ENCODE results near the gene DMAP1.
"Not testable (repeated sequence)": the region's sequence is repeated elsewhere in the genome, so short reads cannot be mapped to it uniquely, and the experiment has no call there.

DMAP1 gene, protein sequence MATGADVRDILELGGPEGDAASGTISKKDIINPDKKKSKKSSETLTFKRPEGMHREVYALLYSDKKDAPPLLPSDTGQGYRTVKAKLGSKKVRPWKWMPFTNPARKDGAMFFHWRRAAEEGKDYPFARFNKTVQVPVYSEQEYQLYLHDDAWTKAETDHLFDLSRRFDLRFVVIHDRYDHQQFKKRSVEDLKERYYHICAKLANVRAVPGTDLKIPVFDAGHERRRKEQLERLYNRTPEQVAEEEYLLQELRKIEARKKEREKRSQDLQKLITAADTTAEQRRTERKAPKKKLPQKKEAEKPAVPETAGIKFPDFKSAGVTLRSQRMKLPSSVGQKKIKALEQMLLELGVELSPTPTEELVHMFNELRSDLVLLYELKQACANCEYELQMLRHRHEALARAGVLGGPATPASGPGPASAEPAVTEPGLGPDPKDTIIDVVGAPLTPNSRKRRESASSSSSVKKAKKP

DNA sequence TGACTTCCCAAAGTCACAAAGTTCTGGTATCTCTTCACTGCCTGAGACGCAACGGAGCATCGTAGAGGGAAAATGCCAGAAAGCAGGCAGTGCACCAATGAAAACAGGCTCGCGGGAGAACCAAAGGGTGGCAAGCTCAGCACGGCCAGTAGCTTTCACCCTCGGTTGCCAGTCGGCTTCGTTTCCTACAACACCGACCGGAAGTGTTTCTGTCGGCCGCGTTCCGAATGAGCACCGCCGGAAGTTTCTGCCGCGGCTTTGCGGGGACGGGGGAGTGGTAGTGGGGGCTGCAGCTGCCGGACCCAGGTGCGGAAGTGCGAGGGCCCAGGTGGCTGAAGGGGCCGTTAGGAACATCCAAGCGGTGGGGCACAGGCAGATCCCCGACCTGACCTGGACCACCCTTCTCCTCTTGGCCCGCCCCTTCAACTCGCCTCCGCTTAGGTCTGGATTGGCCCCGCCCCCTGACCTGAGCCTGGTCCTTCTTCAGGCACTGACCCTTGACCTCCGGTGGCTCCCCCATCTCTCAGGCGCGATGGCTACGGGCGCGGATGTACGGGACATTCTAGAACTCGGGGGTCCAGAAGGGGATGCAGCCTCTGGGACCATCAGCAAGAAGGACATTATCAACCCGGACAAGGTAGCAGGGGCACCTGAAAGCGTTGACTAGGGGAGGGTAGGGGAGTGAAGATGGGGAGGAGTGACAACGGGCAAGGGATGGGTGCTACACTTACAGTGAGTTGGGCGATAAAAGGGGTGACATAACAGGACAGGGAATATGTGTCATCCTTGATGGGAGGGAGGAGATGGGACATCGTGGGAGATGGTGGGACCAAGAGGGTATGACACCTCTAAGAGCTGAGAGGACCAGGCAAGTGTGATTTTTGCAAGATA, at the start of gene DMAP1:
Gene DMAP1, plus strand, starts transcription at position 250 of the 891 bp plus-strand sequence. Its CDS starts 283 bp downstream, at position 533.
- peak; percentile 71 to 73 (median 73) for DNase-seq (ENCODE audit: low read depth in 3 of 3)

DNA sequence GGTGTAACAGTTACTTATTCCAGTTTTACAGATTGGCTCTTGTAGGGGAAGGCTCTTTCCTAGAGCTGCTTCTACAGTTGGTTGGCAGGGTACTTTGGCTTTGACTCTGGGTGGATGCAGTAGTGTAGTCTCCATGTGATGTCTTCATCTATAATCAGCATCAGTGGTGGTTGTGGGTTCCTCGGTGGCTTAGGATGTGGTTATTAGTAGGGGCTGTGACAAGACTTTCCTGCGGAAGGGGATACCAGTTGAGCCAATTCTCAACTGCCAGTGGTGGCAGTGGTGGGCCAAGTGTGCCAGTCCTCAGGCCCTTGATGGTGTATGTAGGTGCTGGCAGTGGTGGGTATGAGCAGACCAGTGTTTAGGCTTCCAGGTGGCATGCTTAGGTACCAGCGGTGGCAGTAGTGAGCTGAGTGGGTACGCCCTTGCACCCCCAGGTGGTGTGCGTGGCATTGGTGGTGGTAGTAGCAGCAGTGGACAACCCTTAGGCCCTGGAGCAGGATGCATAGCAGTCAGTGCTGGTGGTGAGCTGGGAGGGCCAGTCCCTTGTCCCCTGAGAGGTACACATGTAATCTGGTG, 44.7 kb upstream of the DMAP1 start:
- no peak for DNase-seq (ENCODE audit: low read depth in 3 of 3)

DNA sequence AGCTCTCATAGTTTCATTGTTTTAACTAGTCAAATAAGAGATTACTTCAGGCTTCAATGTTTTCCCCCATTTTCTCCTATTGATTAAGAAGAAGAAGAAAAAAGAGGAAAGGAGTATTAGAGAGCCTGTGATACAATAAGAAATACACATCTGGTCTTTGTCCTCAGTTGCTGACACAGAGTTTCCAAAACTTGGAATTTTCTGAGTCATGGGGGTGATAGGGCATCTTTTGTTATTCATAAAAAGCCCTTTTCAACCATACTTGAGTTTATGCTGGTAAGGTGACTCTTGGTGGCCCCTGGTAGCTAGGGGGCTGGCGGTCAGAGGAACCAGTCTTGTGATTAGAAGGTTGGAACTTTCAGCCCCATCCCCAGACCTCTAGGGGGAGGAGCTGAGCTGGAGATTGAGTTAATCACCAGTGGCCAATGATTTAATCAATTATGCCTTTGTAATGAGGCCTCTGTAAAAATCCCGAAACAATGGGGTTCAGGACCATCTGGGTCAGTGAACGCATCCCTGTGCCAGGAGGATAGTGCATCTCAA, 42.9 kb upstream of the DMAP1 start:
- no peak for DNase-seq (ENCODE audit: low read depth in 3 of 3)

DNA sequence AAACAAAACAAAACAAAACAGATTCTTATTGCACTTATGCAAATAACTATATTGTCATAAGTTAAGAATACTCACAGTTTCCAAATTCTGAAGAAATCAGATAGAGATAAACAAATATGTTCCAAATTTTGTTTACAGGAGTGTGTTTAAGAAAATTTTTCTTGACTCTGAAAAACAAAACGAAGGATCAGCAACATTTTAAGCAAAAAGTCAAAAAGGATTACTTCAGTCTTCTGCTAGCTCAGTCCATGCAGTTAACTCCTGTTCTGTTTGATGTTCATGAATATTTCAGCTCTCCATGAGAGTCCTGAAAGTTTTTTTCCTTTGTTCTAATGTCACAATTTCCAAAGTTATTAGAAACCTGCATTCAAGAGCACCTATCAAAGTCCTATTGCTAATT, 38.6 kb upstream of the DMAP1 start:
- DNase-seq (ENCODE audit: low read depth in 3 of 3): no peak

DNA sequence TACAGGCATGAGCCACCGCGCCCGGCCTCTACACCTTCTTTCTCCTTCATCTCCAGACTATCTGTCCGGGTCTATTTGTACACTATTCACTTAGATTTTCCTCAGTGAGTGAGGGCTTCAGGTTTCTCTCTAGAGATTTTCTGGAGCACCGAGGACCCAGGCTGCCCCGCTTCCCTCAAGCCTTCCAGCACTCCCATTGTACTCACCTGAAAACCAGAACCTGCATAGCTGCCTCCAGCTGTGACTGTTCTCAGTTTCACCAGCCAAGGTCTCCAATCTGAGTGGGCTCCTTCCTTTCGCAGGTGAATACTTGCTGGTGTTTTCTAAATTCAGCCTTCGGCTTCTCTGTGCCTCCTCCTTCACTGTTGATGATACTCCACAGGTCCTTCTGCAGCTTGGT, 12.9 kb upstream of the DMAP1 start:
- DNase-seq (ENCODE audit: low read depth in 3 of 3): no peak

DNA sequence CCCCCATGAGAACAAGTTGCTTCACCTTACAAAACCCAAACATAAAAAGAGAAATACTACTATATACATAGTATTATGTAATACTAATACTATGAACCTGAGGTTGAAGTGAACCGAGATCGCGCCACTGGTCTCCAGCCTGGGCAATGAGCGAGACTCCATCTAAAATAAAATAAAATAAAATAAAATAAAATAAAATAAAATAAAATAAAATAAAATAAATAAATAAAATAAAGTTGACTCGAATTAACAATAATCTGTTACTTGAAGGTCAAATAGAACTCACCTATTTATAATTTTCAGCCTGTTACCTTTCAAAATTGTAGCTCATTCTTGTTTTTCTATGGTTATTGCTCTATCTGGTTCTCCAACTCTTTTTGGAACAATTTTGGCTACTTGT, 6.7 kb upstream of the DMAP1 start:
- DNase-seq (ENCODE audit: low read depth in 3 of 3): not testable (repeated sequence)

DNA sequence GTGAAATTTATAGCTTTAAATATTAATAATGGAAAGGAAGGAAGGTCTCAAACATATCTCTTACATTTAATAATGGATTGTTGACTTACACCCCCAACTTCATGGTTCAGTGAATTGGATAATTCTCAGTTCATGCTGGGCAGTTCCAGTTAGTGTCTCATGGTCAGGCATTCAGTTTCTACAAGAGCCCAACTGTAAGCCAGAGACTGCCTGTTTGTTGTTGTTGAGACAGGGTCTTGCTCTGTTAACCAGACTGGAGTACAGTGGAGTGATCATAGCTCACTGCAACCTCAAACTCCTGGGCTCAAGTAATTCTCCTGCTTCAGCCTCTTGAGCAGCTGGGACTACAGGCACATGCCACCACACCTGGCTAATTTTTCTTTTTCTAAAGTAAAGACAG, 5.0 kb upstream of the DMAP1 start:
- no peak for DNase-seq (ENCODE audit: low read depth in 3 of 3)

DNA sequence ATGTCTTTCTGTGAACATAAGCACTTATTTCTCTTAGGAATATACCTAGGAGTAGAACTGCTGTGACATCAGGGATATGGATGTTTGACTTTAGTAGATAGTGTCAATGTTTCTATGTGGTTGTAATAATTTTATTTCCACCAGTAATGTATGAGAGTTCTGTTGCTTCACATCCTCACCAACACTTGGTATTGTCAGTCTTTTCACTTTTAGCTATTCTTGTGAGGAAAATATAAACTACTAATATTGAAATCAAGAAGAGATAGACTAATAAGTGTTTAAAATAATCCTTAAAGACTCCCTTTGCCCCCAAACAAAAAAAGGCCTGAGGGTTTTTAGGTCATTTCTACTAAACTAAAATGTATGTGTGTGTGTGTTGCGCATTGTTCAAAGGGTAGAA, 2.7 kb upstream of the DMAP1 start:
- no peak for DNase-seq (ENCODE audit: low read depth in 3 of 3)

DNA sequence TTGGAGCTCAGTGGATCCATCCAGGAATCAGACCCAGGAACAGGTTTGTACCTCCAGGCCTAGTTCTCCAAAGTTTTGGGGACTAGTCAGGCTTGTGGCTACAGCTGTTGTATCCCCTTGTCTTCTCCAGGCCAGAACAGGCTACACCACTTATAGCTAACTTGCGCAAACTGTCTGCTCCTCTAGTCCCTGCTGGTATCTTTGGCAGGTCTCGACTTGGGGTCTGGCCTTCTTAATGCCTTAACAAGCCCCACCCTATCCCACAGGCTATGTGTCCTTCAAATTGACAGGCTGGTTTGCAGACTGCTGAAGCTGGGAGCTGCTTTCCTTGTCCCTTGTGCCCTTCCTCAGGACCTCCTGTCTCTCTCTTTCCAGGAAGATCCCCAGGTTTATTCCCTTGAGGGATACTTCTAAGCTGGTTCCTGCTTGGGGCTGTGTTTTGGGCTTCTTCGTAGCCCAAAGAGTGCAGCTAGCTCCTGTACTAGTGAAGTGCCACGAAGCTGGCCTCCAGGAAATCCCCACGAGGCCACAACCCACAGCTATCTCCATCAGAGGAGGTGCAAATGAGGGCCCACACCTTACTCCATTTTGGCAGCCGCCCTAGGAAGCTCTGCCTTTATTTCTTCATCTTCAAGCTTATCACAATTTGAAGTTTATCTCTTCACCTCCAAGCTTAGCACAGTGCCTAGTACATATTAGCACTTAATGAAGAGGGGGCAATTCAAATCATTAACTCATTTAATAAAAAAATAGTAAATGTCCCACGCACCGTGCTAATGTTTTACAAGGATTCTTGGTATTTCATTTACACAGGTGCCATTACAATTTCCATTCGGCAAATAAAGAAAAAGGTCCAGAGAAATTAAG, 683 bp upstream of the DMAP1 start:
- DNase-seq (ENCODE audit: low read depth in 3 of 3): peak in 1 of 3 experiments; percentile 10

DNA sequence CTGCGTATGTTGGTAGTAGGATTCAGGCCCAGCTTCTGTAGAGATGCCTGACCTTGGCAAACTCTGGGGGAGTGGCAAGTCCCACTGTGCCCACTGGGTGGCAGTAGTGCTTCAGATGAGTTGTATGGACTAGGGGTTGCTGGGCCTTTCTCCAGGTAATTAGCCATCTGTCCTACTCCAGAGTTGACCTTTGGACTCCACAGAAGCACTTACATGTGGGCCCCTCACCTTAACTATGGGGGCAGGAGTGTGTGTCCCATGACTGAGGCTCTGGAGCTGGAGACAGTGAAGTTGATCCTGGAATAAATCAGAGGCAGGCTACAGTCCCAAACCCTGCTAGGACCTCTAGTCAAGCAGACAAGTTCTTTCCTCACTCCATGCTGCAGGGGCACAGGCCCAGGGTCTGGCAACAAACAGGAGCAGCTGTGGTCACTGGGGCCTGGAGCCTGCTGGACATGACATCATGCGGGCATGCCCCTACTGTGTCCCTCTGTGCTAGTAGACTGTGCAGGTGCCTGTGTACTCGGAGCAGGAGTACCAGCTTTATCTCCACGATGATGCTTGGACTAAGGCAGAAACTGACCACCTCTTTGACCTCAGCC, 4.6 kb downstream of the DMAP1 start:
- peak; percentile 41 to 58 (median 56) for DNase-seq (ENCODE audit: low read depth in 3 of 3)

DNA sequence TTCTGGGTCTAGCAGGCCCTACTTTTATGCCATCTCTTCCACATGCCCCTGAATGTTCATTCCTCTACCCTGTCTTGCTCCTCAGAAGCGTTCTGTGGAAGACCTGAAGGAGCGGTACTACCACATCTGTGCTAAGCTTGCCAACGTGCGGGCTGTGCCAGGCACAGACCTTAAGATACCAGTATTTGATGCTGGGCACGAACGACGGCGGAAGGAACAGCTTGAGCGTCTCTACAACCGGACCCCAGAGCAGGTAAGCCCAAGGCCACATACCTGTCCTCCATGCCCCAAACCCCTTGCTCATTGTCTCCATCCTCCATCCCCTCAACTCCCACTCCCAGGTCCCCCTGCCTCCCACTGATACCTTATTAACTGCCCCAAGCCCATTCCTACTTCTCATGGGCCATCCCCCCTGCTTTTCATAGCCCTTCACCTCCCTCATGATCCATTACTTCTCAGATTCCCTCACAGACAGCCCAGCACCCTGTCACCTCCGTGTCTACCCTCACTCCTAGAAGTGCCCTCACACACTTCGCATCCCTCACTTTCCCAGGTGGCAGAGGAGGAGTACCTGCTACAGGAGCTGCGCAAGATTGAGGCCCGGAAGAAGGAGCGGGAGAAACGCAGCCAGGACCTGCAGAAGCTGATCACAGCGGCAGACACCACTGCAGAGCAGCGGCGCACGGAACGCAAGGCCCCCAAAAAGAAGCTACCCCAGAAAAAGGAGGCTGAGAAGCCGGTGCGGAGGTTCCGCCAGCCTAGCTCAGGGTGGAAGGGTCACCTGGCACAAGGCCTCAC, 5.4 kb downstream of the DMAP1 start:
- no peak for DNase-seq (ENCODE audit: low read depth in 3 of 3)

DNA sequence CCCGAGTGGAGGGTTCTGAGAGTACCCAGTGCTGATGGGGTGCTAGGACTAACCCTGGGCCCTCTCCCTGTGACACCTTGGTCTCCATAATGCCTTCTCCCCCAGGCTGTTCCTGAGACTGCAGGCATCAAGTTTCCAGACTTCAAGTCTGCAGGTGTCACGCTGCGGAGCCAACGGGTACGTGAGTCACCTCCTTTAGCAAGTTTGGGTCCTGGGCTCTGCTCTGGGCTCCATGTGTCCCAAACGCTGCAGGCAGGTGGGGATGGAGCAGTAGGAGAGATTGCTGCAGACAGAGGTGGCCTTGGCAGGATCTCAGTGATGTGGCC, 6.0 kb downstream of the DMAP1 start:
- DNase-seq (ENCODE audit: low read depth in 3 of 3): no peak

DNA sequence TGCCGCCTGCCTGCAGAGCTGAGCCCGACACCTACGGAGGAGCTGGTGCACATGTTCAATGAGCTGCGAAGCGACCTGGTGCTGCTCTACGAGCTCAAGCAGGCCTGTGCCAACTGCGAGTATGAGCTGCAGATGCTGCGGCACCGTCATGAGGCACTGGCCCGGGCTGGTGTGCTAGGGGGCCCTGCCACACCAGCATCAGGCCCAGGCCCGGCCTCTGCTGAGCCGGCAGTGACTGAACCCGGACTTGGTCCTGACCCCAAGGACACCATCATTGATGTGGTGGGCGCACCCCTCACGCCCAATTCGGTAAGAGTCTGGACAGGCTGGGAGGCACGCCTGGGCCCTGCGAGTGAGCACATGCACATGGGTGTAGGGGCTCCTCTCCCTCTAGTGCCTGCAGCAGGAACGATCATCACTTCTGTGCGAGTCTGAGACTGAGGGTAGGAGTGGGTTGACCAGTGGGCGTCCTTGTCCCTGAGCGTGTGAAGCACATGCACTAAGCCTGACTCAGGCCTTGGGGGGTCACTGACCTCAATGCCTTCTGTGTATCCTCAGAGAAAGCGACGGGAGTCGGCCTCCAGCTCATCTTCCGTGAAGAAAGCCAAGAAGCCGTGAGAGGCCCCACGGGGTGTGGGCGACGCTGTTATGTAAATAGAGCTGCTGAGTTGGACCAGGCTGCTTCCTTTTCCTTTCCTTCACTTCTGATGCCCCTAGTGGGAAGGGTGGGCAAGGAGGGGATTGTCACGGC, 6.9 kb downstream of the DMAP1 start:
- no peak for DNase-seq (ENCODE audit: low read depth in 3 of 3)

DNA sequence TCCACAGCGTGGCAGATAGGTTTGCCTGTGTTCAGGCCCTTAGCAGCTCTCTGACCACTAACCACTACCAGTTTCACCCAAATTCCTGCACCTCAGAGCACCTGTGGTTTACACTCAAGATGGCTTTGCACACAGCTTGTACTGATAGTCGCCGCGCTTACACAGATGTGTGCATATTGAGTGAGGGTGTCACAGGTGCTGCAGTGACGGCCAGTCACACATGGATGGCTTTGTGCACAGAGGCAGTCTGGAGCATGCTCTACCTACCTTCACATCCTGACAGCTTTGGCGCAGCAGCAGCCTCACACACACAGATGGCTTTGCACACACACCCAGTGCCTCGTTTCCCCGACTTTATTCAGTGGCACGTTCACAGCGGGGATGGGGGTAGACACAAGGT, 7.5 kb downstream of the DMAP1 start:
- no peak for DNase-seq (ENCODE audit: low read depth in 3 of 3)

DNA sequence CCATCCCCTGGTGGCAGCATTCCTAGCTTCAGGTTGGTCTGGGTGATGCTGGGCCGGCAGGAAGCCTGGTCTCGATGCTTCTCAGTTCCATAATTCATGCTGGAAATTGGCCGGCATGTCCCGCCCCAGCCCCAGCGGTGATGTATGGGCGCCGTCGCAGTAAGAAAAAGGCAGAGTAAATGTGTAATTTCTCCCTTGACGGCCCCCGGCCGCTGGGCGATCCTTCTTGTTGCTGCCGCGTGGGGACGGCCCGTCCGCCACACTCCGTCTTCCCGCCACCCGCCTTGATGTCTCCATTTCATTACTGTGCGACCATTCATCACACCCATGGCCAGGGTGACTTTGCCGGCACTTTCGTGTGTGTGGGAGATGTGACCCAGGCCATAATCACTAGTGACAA, 8.5 kb downstream of the DMAP1 start:
- DNase-seq (ENCODE audit: low read depth in 3 of 3): no peak

DNA sequence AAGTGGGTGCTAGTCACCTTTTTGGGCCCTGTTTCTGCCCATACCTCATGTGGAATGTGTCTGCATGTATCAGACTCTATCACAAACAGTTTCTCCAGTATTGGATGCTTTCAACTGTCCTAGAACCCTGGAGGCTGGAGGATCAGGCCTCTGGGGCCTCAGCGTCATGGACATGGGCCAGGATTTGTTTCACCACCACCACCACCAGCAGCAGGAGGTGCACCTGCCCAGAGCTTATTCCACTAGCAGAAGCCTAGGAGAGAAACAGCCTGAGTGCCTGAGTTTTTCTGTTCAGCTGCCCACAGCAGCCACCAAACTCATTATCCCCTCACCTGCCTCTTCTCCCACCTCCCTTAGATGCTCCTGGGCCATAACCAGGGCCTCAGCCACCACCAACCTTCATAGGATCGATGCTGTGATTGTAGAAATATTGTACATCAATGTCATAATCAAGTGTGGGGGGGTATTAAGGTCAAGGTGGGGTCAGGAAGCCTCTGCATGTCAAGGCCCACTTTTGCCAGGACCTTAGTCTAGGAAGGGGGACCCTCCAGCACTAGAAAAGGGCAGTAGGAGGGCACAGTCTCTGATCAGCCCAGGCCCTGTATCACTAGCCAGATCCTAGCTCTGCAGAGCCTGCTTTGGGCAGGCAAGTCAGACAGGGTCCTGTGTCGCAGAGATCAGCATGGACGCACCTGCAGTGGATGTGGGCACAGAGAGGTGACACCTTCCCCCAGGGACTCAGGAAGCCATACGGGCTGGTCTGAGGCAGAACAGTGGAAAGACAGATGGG, 9.3 kb downstream of the DMAP1 start:
- no peak for DNase-seq (ENCODE audit: low read depth in 3 of 3)

DNA sequence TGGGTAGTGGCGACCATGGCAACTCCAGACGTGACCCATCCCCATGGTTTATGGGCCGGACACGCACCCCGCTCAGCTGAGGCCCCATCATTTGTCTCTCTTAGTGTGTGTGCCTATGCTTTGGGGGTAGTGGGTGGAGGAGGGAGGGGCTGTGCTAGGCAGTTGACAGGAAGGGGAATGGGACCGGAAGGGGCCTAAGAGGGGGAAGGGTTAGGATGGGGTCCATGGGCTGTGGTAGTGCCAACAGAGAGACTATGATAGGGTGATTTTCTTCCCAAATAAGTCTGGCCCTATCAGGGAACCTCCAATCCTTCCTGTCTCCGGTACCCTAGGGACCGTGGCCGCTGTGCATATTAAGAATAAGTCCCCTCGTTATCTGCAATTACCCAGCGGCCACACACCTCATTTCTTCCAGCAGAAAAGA, 9.9 kb downstream of the DMAP1 start:
- DNase-seq (ENCODE audit: low read depth in 3 of 3): no peak

DNA sequence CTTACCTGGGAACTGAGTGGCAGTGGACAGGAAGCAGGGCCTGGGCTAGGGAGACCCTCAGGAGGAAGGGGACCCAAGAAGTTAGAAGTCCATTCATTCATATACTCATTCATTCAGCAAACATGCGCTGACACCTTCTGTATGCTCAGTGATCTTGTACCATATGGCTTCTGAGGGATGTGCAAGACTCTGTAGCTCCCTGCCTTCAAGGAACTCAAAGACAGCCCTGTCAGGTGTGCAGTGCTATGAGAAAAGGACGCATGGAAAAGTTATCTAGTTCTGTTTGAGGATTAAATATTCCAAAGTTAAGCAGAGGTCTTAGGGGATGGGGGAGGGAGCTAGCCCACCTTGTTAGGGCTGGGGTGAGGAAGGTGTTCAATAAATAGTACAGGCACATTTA, 12.5 kb downstream of the DMAP1 start:
- DNase-seq (ENCODE audit: low read depth in 3 of 3): no peak

Measured in stimulated activated CD4-positive, alpha-beta T cell treated with anti-CD3 and anti-CD28 coated beads, TNF-alpha, amount 100 ng/mL, for 4 hours (primary cell).